Heart left ventricle (tissue), 16 donors: ENCODE measurements around the gene DUSP7. TPM values are rescaled to one million over a fixed set of nuclear protein-coding genes. Genes with fewer than 3 reads are reported as not detected.
A peak's percentile ranks its signal among the peaks of the same experiment; 100 is the strongest.
"Not testable (repeated sequence)": the region's sequence is repeated elsewhere in the genome, so short reads cannot be mapped to it uniquely, and the experiment has no call there.

ENCODE experiments used
- ATAC-seq, 4 donors: fragments of 200-7000 bp; cut with Tn5 transposase; one replicate each; pipeline ENCODE4 v1.9.1; 2020 to 2022; ENCODE audit warnings: moderate library complexity in 4 of 4, mild to moderate bottlenecking in 3 of 4, moderate number of reproducible peaks in 1 of 4
- DNase-seq, 5 donors: peaks; one replicate each; pipeline ENCODE4 v3.0.0-alpha.2; 2020
- H3K27ac ChIP-seq, 12 donors: fragments of 200-600 bp; sonication (generic) in 4 of 12; one replicate each; pipeline versions ENCODE4 v1.5.0 to v1.8.0; 2016 to 2022; ENCODE audit warnings: mild to moderate bottlenecking in 2 of 12
- H3K27me3 ChIP-seq, 9 donors: fragments of 200-600 bp; sonication (generic) in 2 of 9; one replicate each; pipeline versions ENCODE4 v1.5.1 to v1.8.0; 2016 to 2022; ENCODE audit warnings: mild to moderate bottlenecking in 3 of 9
- H3K36me3 ChIP-seq, 9 donors: fragments of 200-600 bp; sonication (generic) in 2 of 9; one replicate each; pipeline versions ENCODE4 v1.5.0 to v1.8.0; 2018 to 2022; ENCODE audit warnings: mild to moderate bottlenecking in 2 of 9
- H3K4me1 ChIP-seq, 12 donors: fragments of 200-600 bp; sonication (generic) in 4 of 12; one replicate each; pipeline versions ENCODE4 v1.5.0 to v1.8.0; 2016 to 2022; ENCODE audit warnings: mild to moderate bottlenecking in 3 of 12
- H3K4me3 ChIP-seq, 12 donors: fragments of 200-600 bp; sonication (generic) in 4 of 12; one replicate each; pipeline versions ENCODE4 v1.5.0 to v1.8.0; 2017 to 2022; ENCODE audit warnings: mild to moderate bottlenecking in 9 of 12, moderate library complexity in 4 of 12
- H3K9me3 ChIP-seq, 12 donors: fragments of 200-600 bp; sonication (generic) in 4 of 12; one replicate each; pipeline versions ENCODE4 v1.5.0 to v1.8.0; 2016 to 2022; ENCODE audit warnings: mild to moderate bottlenecking in 1 of 12
- CTCF ChIP-seq, 12 donors: fragments of 200-600 bp; sonication (generic) in 4 of 12; IDR thresholded peaks; one replicate each; pipeline versions ENCODE4 v1.5.0 to v1.8.0; 2018 to 2022; ENCODE audit warnings: antibody characterized with exemption in 12 of 12, mild to moderate bottlenecking in 5 of 12
- POLR2A ChIP-seq, 2 donors: fragments of 450-650 bp; IDR thresholded peaks; one replicate each; pipeline ENCODE4 v1.6.1; 2017; ENCODE audit warnings: antibody characterized with exemption in 2 of 2, mild to moderate bottlenecking in 2 of 2, moderate library complexity in 2 of 2
- WGBS, 4 donors: extraction: QIAGEN DNeasy Blood & Tissue Kit in 2 of 4; methylation state at CpG; one replicate each; pipeline versions ENCODE4 v1.1.5 to v1.1.7; 2013 to 2018; 5-methylcytosine and 5-hydroxymethylcytosine counted together
- intact Hi-C, 10 donors: fragments of 100-400 bp; cut with DNase I; formaldehyde crosslinking; loops; one replicate each; pipeline versions ENCODE4 v1.11.1 to v1.14.2; 2022
- polyA plus RNA-seq, 2 donors: library from polyadenylated mRNA; stranded (reverse); fragments of 200-250 nt; gene quantifications; one replicate each; pipeline ENCODE4 v1.2.3, GENCODE V29; 2013
- total RNA-seq, 9 donors: library from RNA; depleted of rRNA in 2 of 9; stranded (reverse); fragments of >200 nt in 2 of 9; fragmentation: NEBNext Ultra II Directional in 3 of 9; extraction: Animal tissue kit (Norgen Biotek cat#: 25700) in 3 of 9; gene quantifications; one replicate each; pipeline versions ENCODE4 v1.1.0 to v1.2.4, GENCODE V29; 2016 to 2023
- donor health status: ischemic (EF 13 %, LVEDD 7.1; RV severe dilation, severe dysfunction).
- donor health status: healthy with polysubstance abuse.
- donor health status: DM: no; HTN: yes; CAD: no.
- donor health status: DM: no; HTN: no; CAD: no.
- donor health status: ischemic (EF 25% LVEDD 6.9; RV normal size, moderate dysfunction).
- donor health status: ischemic (EF 25% LVEDD 5.7; RV mildly dilated, moderate dysfunction).
- donor health status: healthy.
- donor health status: DM: yes; HTN: yes; CAD: no.
- donor health status: ischemic (EF 35%, LVEDD 5.7; RV mildly dilated, moderate dysfunction).
- donor health status: nonischemic (EF 11% LVEDD 7.7; RV severe dilation, severe dysfunction).
- donor health status: DM: yes; HTN: yes; CAD: no.
- donor health status: PGD.
- donor health status: ischemic (EF 29% LVEDD 5.4; RV normal size, mild dysfunction).
- donor health status: nonischemic (EF 23%, LVEDD 6.1; RV moderate dilation, normal function).

Gene DUSP7
- total and polyA plus RNA-seq, 11 donors: 9.2 to 33.2 (median 20.7) TPM

GRCh38 chr3:52046186-52046901 is 10.0 kb downstream of the DUSP7 start:
- Histone ChIP-seq H3K9me3 (no peaks in the 10 kb centered on the region), H3K27me3 (no peaks in the 10 kb centered on the region), H3K4me3 (no peak overlapping the region), H3K36me3 (peaks cover 3 to 35% (median 31%) of the 10 kb centered on the region in 9 donors), H3K27ac (peak overlapping the region in 11 of 12 donors; percentile 36 to 81 (median 64)), H3K4me1 (peaks cover 5 to 61% (median 49%) of the 10 kb centered on the region in 12 donors)
- intact Hi-C loops: no loop called here
- peak; percentile 38 to 62 (median 60) for ATAC-seq
- TF ChIP-seq CTCF (IDR thresholded peaks at IDR 0.05): no peak
- no peak for TF ChIP-seq POLR2A (IDR thresholded peaks at IDR 0.05)
- peak in 1 of 5 donors; percentile 81 for DNase-seq
- WGBS, 4 donors: 46 to 55% (median 52%) methylated on average over 12 of the region's 12 CpGs

- H3K4me3 ChIP-seq: no peak overlapping the region
- peaks cover 0 to 22% (median 18%) of the 10 kb centered on the region in 9 donors for H3K36me3 ChIP-seq
- ATAC-seq: no peak
- no peak for DNase-seq
- no peaks in the 10 kb centered on the region for H3K9me3 ChIP-seq
- H3K27ac ChIP-seq: peak overlapping the region in 3 of 12 donors; percentile 10 to 51 (median 15)
- no peak for TF ChIP-seq POLR2A (IDR thresholded peaks at IDR 0.05)
- intact Hi-C loops: no loop called here
- H3K4me1 ChIP-seq: peaks cover 2 to 61% (median 45%) of the 10 kb centered on the region in 12 donors
- no peaks in the 10 kb centered on the region for H3K27me3 ChIP-seq
- WGBS, 4 donors: 92 to 95% (median 93%) methylated on average over 14 to 18 of the region's 18 CpGs
Measured at GRCh38 chr3:52044869-52045619, 11.3 kb downstream of the DUSP7 start.

GRCh38 chr3:52043750-52044149 is 12.6 kb downstream of the DUSP7 start:
- no peak overlapping the region for H3K27ac ChIP-seq
- peaks cover 0 to 9% (median 5%) of the 10 kb centered on the region in 9 donors for H3K36me3 ChIP-seq
- intact Hi-C loops: no loop called here
- WGBS, 4 donors: 87 to 95% (median 89%) methylated on average over 6 of the region's 6 CpGs
- H3K4me1 ChIP-seq: peaks cover 2 to 59% (median 46%) of the 10 kb centered on the region in 12 donors
- no peaks in the 10 kb centered on the region for H3K9me3 ChIP-seq
- no peak for DNase-seq
- no peak for ATAC-seq
- H3K4me3 ChIP-seq: no peak overlapping the region
- no peaks in the 10 kb centered on the region for H3K27me3 ChIP-seq
- no peak for TF ChIP-seq CTCF (IDR thresholded peaks at IDR 0.05)
- TF ChIP-seq POLR2A (IDR thresholded peaks at IDR 0.05): no peak

GRCh38 chr3:52043039-52043438 is 13.3 kb downstream of the DUSP7 start:
- H3K36me3 ChIP-seq, H3K27me3 ChIP-seq, intact Hi-C loops, H3K9me3 ChIP-seq, H3K27ac ChIP-seq, ATAC-seq, H3K4me3 ChIP-seq, DNase-seq: not testable (repeated sequence)
- peaks cover 2 to 55% (median 41%) of the 10 kb centered on the region in 12 donors for H3K4me1 ChIP-seq
- 95 to 100% (median 96%) methylated on average over 1 of the region's 1 CpG for WGBS, 4 donors
